Activated CD4-positive, alpha-beta T cell treated with anti-CD3 and anti-CD28 coated beads for 4 hours (primary cell): ENCODE measurements around the gene GOLGA6C.
"Not testable (repeated sequence)": the region's sequence is repeated elsewhere in the genome, so short reads cannot be mapped to it uniquely, and the experiment has no call there.

Experiments
- DNase-seq, 2 donors: peaks; one replicate each; pipeline ENCODE4 v3.0.0-alpha.2; 2020

GOLGA6C gene

DNA sequence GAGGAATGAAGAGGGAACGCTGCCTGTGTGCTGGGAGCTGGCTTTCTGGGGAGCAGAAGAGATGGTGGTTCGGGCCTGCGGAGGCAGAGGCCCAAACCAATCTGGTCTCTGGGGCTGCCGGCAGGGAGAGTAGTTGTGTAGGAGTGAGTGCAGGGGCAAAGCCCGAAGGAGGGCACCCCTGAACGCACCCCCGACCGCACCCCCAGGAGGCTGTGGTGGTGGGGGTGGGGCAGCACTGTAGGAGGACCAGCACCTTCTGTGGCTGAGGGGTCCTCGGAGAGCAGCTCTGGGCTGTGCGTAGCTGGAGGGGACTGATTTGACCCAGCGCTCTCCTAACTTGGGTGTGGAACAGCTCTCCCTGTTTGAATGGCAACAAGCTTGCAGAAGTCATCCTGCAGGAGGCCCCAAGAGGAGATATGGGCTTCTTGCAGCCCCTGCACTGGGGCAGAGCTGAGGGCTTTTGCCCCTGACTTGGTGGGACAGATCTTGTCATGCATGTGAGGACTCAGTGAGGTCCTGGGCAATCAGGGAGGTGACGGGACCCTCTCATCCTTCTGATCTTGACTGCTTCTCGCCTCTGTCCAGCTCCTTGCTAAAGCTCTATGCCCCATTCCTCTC, 30.4 kb upstream of the GOLGA6C start:
- DNase-seq: no peak

DNA sequence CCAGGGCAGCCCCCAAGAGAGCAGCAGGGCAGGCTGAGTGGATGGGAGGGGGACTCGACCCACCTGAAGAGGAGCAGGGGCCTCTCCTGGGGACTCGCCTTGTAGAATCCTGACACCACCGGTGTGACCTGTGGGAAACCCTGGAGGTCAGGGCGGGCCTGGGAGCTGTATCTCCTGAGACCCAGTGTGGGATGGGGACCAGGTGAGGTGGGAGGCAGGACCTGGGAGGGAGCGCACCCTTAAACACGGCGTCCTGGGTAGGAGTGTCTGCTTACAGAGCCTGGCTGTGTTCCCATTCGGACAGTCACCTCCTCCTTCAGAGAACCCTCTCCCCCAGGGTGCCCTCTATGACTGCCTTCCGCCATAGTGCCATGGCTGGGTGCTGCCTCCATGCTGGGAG, 29.3 kb upstream of the GOLGA6C start:
- no peak for DNase-seq

DNA sequence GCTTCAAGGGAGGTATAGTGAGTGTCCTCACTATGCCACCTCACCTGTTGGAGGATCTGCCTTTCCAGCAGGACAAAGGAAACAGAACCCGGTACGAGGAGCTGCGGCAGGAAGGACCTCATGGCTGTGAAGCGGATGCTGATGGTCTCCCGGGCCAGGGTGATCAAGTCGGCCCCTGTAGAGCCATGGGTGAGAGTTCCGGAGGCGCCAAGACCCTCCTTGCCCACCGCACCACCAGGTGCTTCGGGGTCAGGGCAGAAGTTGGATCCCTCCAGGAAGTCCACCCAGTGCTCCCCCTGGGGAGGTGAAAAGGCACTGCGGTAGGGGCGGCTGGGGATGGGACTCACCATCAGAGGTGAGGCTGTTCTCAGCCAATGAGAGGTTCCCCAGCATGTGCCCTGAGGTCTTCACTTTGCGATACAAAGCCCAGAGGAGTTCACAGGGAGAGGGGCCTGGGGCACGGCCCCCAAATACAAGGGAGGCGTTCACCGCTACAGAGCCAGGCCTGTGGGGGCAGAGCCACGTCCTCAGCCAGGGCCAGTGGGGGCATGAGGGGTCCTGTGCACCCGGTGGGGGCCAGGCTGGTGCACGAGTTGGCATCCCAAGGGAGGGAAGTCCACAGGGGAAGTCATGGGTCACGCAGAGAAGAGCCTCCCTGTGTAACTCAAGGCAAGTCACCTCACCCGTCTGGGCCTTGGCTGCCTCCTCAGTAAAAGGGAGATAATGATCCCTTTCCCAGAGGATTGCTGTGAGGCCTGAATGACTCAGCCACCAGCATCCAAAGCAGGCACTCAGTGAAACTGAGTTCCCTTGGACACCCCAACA, 28.7 kb upstream of the GOLGA6C start:
- DNase-seq: no peak

DNA sequence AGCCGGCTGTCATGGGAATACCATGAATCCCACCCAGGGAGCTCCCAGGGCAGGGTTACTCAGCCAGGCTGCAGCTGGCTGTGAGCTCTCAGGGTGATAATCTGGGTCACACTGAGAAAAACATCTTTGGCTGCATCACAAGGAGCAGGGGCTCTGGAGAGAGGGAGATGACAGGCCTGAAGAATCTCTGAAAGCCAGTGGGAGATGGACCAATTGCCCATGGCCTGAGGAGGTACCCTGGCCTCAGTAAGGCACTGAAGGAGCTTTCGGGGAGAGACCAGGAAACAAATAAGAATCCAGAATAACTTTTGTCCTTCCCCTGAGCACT, 28.2 kb upstream of the GOLGA6C start:
- DNase-seq: no peak

DNA sequence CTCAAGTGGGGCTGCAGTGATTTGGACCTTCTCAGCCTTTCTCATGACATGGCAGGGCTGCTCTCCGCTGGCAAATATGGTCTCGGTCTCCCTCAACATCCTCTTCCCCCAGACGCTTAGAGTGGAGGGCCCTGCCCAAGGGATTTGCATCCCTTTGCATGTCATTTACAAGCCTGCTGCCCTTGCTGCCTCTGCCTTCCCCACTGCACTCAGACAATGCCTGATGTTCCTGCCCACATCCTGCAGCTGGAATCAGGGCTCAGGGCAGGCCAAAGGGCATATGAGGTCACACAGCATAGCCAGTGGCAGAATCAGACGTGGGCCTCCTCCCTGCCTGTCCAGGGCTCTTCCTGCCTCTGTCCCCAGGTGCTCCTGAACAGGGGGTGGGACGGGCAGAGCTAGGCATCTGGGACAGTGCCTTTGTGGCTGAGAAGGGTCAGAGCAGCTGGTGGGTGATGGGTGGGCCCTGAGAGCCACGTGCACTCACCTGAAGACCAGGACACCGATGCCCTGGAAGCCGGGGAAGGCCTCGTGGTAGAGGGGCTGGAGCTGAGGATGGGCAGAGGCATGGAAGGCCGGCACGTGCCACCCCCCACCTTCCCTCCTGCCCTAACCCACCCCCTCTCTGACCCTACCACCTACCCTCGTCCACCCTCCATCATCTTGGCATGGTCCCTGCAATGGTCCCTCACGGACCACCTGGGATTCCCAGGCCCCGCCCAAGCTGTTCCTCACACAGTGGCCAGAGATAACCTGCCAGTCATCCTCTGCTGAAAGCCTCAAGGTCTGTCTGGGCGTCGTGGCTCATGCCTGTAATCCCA, 27.4 kb upstream of the GOLGA6C start:
- no peak for DNase-seq

DNA sequence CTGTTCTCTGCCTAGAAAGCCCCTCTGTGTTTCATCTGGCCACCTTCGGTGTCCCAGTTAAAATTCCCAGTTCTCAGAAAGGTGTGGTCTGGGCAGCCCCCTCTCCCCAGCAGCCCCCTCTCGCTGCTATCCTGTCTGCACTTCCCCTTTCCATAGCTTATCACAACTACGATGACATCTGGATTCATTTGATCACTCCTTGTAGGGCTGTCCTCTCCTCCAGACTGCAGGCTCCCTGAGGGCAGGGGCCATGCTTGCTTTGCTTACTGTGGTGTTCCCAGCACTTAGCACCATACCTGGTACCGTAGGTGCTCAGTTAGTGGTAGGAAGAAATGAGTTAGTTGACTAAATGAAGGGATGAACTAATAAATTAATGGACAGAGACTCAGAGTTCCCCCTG, 26.3 kb upstream of the GOLGA6C start:
- DNase-seq: no peak

DNA sequence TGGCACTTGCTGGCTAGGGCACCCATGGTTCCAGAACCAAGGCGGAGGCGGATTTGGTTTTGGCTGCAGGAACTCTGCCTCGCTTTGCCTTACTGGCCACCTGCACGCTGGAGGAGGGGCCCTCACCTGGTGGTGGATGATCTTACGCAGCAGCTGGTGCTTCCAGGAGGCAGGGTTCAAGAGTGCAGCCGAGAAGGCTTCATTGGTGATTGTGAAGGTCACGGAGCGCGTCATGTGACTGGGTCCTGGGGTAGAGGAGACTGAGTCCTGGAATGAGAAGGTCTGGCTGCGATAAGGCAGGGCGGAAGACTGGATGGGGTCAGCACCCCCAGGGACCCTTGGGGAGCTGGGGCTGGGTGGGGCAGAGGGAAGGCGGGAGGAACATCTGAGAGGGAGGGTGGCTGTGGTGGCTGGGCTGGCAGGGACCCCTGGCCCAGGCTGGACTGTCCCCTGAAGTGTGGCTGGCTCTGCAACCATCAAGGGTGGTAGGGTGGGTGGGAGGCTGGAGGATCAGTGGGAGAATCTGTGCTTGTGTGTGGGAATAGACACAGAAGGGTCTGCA, 25.8 kb upstream of the GOLGA6C start:
- DNase-seq: no peak

DNA sequence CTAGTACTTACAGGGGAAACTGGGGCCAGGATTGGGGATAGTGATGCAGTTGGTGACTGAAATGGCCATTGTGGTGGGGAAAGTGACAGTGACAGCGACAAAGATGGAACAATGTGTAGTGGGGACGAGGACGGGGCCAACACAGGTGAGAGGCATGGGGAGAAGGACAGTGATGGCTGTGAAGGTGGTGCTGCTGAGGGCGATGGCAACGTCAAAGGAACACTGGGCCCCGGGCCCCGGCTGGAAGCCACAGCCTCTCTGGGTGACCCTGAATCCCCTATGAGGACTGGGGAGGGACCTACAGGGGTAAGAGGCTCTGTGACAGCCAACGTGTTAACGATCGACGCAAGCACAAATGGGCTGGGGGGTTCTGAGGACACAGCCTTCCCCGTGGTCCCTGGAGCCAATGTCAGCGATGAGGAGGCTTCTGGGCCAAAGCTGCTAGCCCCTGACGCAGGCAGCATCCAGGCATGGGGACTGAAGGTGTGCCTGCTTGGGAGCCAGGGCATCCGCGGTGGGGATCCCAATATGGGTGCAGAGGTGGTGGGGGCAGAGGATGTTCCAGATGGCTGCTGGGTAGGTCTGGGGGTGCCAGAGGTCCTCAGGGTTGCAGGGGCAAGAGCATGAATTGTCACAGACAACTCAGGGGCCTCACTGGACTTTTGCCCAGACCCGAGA, 25.2 kb upstream of the GOLGA6C start:
- DNase-seq: no peak

DNA sequence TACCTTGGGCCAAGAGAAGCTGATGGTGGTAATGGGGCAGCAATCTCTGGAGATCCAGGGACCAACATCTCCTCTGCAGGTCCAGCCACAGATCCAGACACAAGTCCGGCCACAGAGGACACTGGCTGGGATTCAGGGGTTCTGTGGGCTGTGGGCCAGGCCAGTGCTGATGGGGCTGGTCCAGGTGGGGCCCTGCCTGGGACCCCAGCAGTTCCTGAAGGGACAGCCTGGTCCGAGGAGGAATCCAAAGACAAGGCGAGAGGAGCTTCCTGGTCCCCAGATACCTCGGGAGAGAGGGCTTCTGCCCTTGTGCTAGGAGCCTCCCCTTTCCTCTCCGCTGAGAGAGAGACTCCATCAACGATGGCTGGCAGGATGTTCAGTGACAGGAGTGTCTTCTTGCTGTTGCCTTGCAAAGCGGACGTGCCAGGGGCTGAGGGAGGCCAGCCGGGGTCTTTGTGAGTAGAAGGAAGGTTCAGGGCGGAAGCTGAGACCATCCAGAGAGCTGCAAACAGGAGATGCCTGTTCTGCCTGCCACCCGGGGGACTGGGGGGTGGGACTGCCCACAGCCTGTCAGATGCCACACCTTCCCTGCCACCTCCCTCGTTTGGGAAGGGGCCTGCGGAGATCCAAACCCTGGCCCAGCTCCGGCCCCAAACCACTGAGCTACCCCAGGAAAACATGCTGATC, 24.5 kb upstream of the GOLGA6C start:
- DNase-seq: no peak

DNA sequence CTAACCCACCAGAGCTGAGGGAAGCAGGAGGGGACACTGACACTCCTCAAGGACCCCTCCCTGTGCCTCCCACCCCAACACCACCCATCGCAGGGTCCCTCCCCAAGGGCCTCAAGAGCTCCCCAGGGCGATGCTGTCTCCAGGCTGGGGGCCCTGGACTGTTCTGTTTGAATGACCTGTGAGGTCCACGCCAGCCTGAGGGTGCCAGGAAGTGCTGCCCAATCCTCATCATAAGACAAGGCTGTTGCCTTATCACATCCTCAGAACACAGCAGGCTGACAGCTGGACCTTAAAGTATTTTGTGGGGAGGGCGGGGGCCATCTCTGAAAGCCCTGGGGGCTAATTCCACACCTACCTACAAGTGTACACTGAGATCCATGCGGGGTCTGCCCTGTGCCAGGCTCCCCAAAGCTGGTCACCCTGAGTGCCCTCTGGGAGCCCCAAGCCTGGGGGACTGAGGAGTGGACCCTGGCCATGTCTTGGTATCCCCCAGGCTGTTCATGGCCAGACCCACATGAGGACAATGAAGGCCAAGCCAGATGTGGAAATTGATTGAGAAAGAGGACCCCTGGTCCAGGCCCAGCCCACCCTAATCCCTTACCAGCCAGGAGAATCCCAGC, 23.8 kb upstream of the GOLGA6C start:
- DNase-seq: no peak

DNA sequence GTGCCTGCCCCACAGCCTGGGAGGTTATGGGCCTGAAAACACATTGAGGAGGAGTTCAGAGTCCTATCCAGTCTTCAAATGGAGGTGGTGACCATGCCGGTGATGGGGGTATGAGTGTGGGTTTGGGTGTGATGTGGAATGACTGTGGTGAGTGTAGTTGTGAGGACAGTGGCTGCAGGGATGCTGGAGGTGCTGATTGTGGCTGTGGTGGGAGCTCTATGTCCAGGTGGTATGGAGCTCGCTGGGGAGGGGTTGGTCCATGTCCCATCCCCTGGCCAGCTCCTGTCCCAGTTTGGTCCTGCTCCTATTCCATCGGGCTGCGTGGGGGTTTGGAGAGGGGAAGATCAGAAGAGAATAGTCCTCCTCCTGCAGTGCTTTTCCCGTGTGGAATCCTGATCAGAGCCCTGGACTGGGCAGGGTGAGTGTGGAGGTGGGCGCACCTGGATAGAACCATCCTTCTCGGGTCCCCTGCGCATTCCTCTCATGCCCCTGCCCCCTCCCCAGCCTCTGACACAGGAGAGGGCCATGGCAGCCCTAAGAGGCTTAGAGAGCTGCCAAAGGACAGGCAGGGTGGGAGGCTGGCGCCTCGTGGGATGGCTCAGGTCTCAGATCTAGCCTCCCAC, 23.0 kb upstream of the GOLGA6C start:
- no peak for DNase-seq

DNA sequence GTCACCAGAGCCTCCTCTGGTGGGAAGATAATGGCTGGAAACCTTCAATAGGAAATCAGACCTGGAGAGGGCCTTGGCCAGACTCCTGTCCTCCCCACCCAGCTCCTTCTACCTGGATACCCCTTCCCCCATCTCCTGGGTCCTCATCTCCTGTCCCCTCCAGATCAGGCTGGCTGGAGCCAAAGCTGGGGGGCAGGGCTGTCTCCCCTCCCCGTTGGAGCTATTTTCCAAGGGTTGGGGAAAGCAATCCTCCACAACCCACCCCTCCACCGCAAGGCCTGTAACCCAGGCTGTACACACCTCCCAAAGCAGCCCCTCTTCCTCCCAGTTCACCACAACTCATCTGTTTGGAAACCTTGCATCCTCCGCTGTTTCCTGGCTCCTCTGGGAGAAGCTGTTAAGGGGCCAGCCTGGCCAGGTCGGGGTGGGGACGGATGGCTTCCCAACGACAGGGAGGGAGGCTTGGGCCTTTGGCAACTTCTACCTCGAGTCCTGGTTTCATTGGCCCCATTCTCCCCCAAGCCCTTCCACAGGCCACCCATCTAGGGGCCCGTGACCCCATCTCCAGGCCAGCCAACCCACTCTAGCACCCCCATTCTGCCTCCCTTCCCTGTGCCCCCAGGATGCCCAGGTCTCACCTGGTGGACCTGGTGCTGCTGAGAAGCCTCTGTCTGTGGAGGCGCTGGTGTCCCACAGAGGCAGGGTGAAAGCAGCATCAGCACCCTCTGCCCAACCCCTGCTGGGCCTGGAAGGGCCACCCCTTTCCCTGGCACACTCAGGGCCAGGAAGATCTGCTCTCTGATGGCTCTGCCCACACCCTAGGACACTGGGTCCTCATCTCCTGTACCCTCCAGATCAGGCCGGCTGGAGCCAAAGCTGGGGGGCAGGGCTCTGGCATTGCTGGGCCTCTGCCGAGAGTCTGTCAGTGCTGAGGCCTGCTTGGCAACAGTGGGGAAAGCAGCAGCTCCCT, 22.1 kb upstream of the GOLGA6C start:
- DNase-seq: no peak

DNA sequence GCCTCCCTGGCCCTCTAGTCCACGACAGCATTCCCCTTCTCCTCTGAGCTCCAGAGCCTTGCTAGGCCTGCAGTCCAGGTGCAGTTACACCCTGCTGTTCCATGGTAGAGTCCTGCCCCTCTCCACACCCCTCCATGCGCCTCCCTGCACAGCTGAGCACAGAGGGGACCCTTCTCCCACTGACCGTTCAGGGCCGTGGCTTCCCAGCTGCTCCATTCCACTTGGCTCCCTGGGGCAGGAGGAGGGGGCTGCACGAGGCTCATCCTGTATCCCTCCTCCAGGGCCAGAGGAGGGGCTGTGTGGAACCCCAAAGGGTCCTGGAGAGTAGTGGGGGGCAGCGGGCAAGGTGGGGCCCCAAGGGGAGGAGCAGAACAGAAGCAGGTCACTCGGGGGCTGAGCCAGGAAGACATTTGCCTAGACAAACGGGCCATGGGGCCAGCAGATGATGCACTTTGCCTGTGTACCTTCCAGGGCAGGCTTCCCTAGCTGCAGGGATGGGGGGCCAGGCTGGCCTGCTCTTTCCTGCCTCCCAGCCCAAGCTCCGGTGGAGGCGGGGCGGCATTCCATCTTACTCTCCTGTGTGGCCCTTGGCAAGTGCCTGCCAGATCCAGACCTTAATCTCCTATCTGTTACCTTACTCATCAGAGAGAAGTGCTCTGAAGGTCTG, 20.7 kb upstream of the GOLGA6C start:
- DNase-seq: no peak

DNA sequence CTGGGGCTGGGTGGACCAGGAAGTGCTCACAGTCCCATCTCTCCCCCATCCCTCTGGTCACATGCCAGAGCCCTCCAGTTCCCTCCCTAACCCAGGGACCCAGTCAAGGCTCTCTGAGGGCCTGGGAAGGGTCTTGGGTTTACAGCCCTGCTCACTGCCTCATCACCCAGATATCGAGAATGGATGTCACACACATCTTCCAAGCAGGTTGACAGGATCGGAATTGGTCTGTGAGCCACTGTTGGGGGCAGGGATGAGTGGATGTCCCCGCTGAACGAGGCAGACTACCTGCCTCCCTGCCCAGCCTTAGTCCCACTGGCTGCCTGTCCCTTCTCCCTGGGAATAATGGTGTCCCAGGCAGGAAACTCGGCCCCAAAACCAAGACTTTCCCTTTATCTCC, 20.0 kb upstream of the GOLGA6C start:
- DNase-seq: no peak

DNA sequence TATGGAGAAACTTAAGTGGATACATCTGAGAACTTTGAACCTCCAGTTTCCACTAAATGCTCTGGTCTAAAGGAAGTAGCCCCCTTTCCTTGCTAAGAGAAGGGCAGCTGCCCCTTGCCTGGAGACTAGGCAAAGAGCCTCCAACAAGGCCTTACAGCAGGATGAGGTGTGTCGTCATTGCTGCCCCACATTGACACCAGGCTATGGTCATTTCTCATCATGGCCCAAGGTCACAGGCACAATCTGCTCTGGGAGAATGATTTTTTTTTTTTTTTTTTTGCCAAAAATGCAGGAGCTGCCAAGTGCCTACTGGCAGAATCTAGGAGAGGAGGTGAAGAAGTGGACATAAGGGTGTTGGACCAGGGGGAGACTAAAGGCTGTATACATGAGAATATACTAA, 12.4 kb upstream of the GOLGA6C start:
- DNase-seq: not testable (repeated sequence)

DNA sequence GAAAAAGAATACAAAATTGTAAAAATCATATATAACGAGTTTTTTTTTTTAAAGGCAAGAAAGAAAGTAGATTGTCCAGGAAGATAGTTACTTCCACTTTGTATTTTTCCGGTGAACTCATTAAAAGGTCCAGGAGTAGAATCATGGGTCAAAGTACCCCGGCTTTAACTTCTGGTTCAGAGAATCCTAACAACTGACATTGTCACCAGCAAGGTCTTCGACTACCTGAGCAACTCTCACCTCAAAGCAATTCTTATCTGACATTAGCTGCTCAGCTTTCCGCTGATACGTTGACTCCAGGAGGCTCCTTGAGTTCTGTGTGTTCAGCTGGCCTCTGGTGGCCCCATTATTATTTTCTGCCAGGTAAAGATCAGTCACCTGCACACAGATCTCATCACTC, 9.1 kb upstream of the GOLGA6C start:
- DNase-seq: not testable (repeated sequence)

DNA sequence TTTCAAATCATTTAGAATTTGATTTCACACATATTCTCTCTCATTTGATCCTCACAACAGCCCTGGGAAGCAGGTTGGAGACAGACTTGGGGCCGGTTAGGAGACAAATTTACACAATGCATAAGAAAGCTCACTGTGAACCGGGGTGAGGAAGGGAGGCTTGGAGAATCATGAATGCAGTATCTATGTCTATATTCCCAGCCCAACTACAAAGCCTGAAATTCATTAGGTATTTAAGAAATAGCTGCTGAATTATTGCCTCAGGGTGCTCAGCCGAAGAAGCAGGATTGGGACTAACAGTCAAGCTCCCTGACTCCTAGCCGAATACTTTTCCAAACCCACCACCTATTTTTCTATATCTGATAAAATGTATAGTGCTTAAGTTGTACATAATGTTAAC, 8.4 kb upstream of the GOLGA6C start:
- no peak for DNase-seq

DNA sequence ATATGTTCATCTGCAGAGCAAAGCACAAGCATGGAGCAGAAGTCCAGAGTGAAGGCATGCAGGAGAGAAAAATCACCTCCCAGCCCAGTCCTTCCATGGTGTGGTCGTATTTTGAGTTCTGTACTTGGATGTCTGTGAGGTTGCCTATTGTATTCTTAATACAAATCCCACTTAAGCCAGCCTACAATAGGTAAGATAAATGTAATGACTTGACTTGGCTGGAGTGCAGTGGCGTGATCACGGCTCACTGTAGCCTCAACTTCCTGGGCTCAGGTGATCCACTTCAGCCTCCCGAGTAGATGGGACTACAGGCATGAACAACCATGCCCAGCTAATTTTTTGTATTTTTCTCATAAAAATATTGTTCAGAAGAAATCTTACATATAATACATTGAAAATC, 6.8 kb upstream of the GOLGA6C start:
- DNase-seq: not testable (repeated sequence)

DNA sequence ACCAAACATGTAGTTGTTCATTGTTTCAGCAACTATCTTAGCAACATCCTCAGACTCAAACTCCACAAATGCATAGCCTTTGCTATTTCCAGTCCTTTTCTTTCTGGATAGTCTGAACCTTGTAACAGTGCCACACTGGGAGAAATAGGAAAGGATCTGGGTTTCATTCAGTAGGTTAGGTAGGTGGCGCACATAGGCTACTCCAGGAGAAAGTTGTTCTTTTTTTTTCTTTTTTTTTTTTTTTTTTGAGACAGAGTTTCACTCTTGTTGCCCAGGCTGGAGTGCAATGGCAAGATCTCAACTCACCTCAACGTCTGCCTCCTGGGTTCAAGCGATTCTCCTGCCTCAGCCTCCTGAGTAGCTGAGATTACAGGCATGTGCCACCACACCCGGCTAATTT, 5.8 kb upstream of the GOLGA6C start:
- DNase-seq: not testable (repeated sequence)
